Trophoblast cell (in vitro differentiated cells and primary cell): ENCODE data around the gene TNNT1.
"Not testable (repeated sequence)": the region's sequence is repeated elsewhere in the genome, so short reads cannot be mapped to it uniquely, and the experiment has no call there.

Experiments
- DNase-seq, 2 donors: peaks; one replicate each; pipeline ENCODE4 v3.0.0-alpha.2; 2016
- H2AFZ ChIP-seq: 2 replicates; pipeline ENCODE4 v1.6.1; 2013; ENCODE audit warnings: low read length, moderate library complexity, mild to moderate bottlenecking; ENCODE audit not compliant: insufficient read depth, poor library complexity
- H2AK5ac ChIP-seq: 2 replicates; pipeline ENCODE4 v1.6.1; 2013; ENCODE audit warnings: mild to moderate bottlenecking, low read length
- H2BK120ac ChIP-seq: 2 replicates; pipeline ENCODE4 v1.6.1; 2013; ENCODE audit warnings: low read length, mild to moderate bottlenecking, moderate library complexity; ENCODE audit not compliant: insufficient read depth, poor library complexity
- H2BK12ac ChIP-seq: 2 replicates; pipeline ENCODE4 v1.6.1; 2013; ENCODE audit warnings: mild to moderate bottlenecking, low read length, moderate library complexity
- H2BK5ac ChIP-seq: 2 replicates; pipeline ENCODE4 v1.6.1; 2013; ENCODE audit warnings: low read length, low read depth, moderate library complexity, mild to moderate bottlenecking; ENCODE audit not compliant: poor library complexity
- H3K14ac ChIP-seq: 2 replicates; pipeline ENCODE4 v1.6.1; 2013; ENCODE audit warnings: mild to moderate bottlenecking, low read length
- H3K18ac ChIP-seq: 2 replicates; pipeline ENCODE4 v1.6.1; 2013; ENCODE audit warnings: mild to moderate bottlenecking, low read length
- H3K23ac ChIP-seq: 2 replicates; pipeline ENCODE4 v1.6.1; 2013; ENCODE audit warnings: low read length
- H3K27ac ChIP-seq: 2 replicates; pipeline ENCODE4 v1.5.1; 2013; ENCODE audit warnings: low read depth, mild to moderate bottlenecking, inconsistent platforms, low read length, moderate library complexity
- H3K27me3 ChIP-seq: 2 replicates; pipeline ENCODE4 v1.6.1; 2013; ENCODE audit warnings: inconsistent platforms, mild to moderate bottlenecking, low read length, moderate library complexity; ENCODE audit not compliant: insufficient read depth
- H3K36me3 ChIP-seq, 2 experiments: 1 replicate in 1 of 2; 2 replicates in 1 of 2; pipeline ENCODE4 v1.6.1; 2013; ENCODE audit warnings: low read length in 2 of 2, mild to moderate bottlenecking in 2 of 2, moderate library complexity in 1 of 2; ENCODE audit not compliant: insufficient read depth in 2 of 2, control insufficient read depth in 1 of 2
- H3K4ac ChIP-seq: 2 replicates; pipeline ENCODE4 v1.6.1; 2013; ENCODE audit warnings: low read depth, mild to moderate bottlenecking, low read length, moderate library complexity
- H3K4me1 ChIP-seq, 2 experiments: 1 replicate in 1 of 2; 2 replicates in 1 of 2; pipeline ENCODE4 v1.6.1; 2013; ENCODE audit warnings: low read length in 2 of 2, mild to moderate bottlenecking in 2 of 2, moderate library complexity in 1 of 2; ENCODE audit not compliant: insufficient read depth in 2 of 2, control insufficient read depth in 1 of 2
- H3K4me2 ChIP-seq: 2 replicates; pipeline ENCODE4 v1.6.1; 2013; ENCODE audit warnings: inconsistent platforms, mild to moderate bottlenecking, low read length, moderate library complexity
- H3K4me3 ChIP-seq: 2 replicates; pipeline ENCODE4 v1.5.1; 2013; ENCODE audit warnings: mild to moderate bottlenecking, low read depth, low read length, inconsistent platforms
- H3K79me1 ChIP-seq: one replicate; pipeline ENCODE4 v1.6.1; 2013; ENCODE audit warnings: low read length
- H3K79me2 ChIP-seq: 2 replicates; pipeline ENCODE4 v1.6.1; 2013; ENCODE audit warnings: low read length, mild to moderate bottlenecking; ENCODE audit not compliant: control insufficient read depth, insufficient read depth, poor library complexity
- H3K9ac ChIP-seq: 2 replicates; pipeline ENCODE4 v1.6.1; 2013; ENCODE audit warnings: mild to moderate bottlenecking, low read length
- H3K9me3 ChIP-seq: 2 replicates; pipeline ENCODE4 v1.6.1; 2013; ENCODE audit warnings: low read depth, mild to moderate bottlenecking, control low read depth, inconsistent platforms, low read length; ENCODE audit not compliant: insufficient read depth
- H4K12ac ChIP-seq: 2 replicates; pipeline ENCODE4 v1.6.1; 2013; ENCODE audit warnings: low read depth, mild to moderate bottlenecking, low read length, moderate library complexity
- H4K8ac ChIP-seq: 2 replicates; pipeline ENCODE4 v1.6.1; 2013; ENCODE audit warnings: low read depth, mild to moderate bottlenecking, low read length, moderate library complexity
- H4K91ac ChIP-seq: one replicate; pipeline ENCODE4 v1.6.1; 2013; ENCODE audit warnings: low read depth, mild to moderate bottlenecking, low read length, moderate library complexity
- WGBS: extraction: QIAGEN DNeasy Blood & Tissue Kit; methylation state at CpG from one replicate; pipeline ENCODE4 v1.1.7; 2013; ENCODE audit warnings: missing lambda C conversion rate; ENCODE audit not compliant: insufficient read length, insufficient coverage; ENCODE audit errors: extremely low coverage; 5-methylcytosine and 5-hydroxymethylcytosine counted together

The TNNT1 gene

GRCh38 chr19:55172741-55173140 is 23.7 kb upstream of the TNNT1 start:
- Histone ChIP-seq H3K27me3 (peaks cover 19% of the 10 kb centered on the region), H3K4ac (no peak overlapping the region), H3K18ac (no peak overlapping the region), H2AK5ac (no peak overlapping the region), H3K9ac (no peak overlapping the region), H4K8ac (no peak overlapping the region), H3K4me1 (peaks cover 0 to 7% of the 10 kb centered on the region in 2 experiments), H3K9me3 (peaks cover 20% of the 10 kb centered on the region), H3K23ac (no peak overlapping the region), H3K4me3 (no peak overlapping the region), H2BK120ac (no peak overlapping the region), H2BK12ac (no peak overlapping the region), H4K12ac (no peak overlapping the region), H3K27ac (no peak overlapping the region), H3K79me2 (no peaks in the 10 kb centered on the region), H3K79me1 (no peaks in the 10 kb centered on the region), H2BK5ac (no peak overlapping the region), H3K36me3 (no peaks in the 10 kb centered on the region), H3K4me2 (no peak overlapping the region), H4K91ac (no peak overlapping the region), H3K14ac (no peak overlapping the region), H2AFZ (no peak overlapping the region)
- WGBS: no CpG with 5 or more reads among the region's 12 CpGs
- DNase-seq: peak in 1 of 2 donors; percentile 19

- H3K18ac ChIP-seq, H4K12ac ChIP-seq, H3K4me2 ChIP-seq, H3K36me3 ChIP-seq, H3K4ac ChIP-seq, H4K91ac ChIP-seq, H3K79me1 ChIP-seq, H2BK12ac ChIP-seq, H2AFZ ChIP-seq, DNase-seq, H3K9ac ChIP-seq, H2AK5ac ChIP-seq, H3K23ac ChIP-seq, H4K8ac ChIP-seq, H3K79me2 ChIP-seq, H3K27ac ChIP-seq, H3K4me1 ChIP-seq, H3K14ac ChIP-seq, H2BK5ac ChIP-seq, H2BK120ac ChIP-seq, H3K4me3 ChIP-seq: not testable (repeated sequence)
- no CpG with 5 or more reads among the region's 9 CpGs for WGBS
- peaks cover 19% of the 10 kb centered on the region for H3K27me3 ChIP-seq
- peaks cover 20% of the 10 kb centered on the region for H3K9me3 ChIP-seq
These were observed 23.3 kb upstream of the TNNT1 start for GRCh38 chr19:55172318-55172717.

GRCh38 chr19:55171440-55171839 is 22.4 kb upstream of the TNNT1 start:
- no peak overlapping the region for H2BK12ac ChIP-seq
- no peak overlapping the region for H3K18ac ChIP-seq
- H2AK5ac ChIP-seq: no peak overlapping the region
- H3K14ac ChIP-seq: no peak overlapping the region
- no peaks in the 10 kb centered on the region for H3K36me3 ChIP-seq
- H3K4me2 ChIP-seq: no peak overlapping the region
- peaks cover 19% of the 10 kb centered on the region for H3K27me3 ChIP-seq
- H3K79me1 ChIP-seq: no peaks in the 10 kb centered on the region
- H3K9ac ChIP-seq: no peak overlapping the region
- peaks cover 20% of the 10 kb centered on the region for H3K9me3 ChIP-seq
- H2BK120ac ChIP-seq: no peak overlapping the region
- H3K4me3 ChIP-seq: no peak overlapping the region
- H2AFZ ChIP-seq: no peak overlapping the region
- no peak for DNase-seq
- H4K12ac ChIP-seq: no peak overlapping the region
- no CpG with 5 or more reads among the region's 5 CpGs for whole genome bisulfite sequencing
- no peak overlapping the region for H2BK5ac ChIP-seq
- H4K91ac ChIP-seq: no peak overlapping the region
- peaks cover 2 to 7% of the 10 kb centered on the region in 2 experiments for H3K4me1 ChIP-seq
- H3K4ac ChIP-seq: no peak overlapping the region
- no peak overlapping the region for H4K8ac ChIP-seq
- H3K27ac ChIP-seq: no peak overlapping the region
- no peaks in the 10 kb centered on the region for H3K79me2 ChIP-seq
- H3K23ac ChIP-seq: no peak overlapping the region

GRCh38 chr19:55169136-55169535 is 20.1 kb upstream of the TNNT1 start:
- H2BK120ac ChIP-seq: no peak overlapping the region
- no peak overlapping the region for H3K9ac ChIP-seq
- H3K4me2 ChIP-seq: no peak overlapping the region
- no peak for DNase-seq
- no peaks in the 10 kb centered on the region for H3K36me3 ChIP-seq
- no peaks in the 10 kb centered on the region for H3K79me1 ChIP-seq
- H3K79me2 ChIP-seq: no peaks in the 10 kb centered on the region
- peaks cover 18% of the 10 kb centered on the region for H3K27me3 ChIP-seq
- no peak overlapping the region for H3K18ac ChIP-seq
- no peak overlapping the region for H3K23ac ChIP-seq
- no peak overlapping the region for H3K14ac ChIP-seq
- H2BK5ac ChIP-seq: no peak overlapping the region
- H3K4me1 ChIP-seq: peaks cover 3 to 9% of the 10 kb centered on the region in 2 experiments
- H2BK12ac ChIP-seq: no peak overlapping the region
- no peak overlapping the region for H4K12ac ChIP-seq
- H3K4me3 ChIP-seq: no peak overlapping the region
- H2AK5ac ChIP-seq: no peak overlapping the region
- H4K8ac ChIP-seq: no peak overlapping the region
- H3K27ac ChIP-seq: no peak overlapping the region
- WGBS: no CpG with 5 or more reads among the region's 4 CpGs
- H2AFZ ChIP-seq: no peak overlapping the region
- no peak overlapping the region for H4K91ac ChIP-seq
- peaks cover 8% of the 10 kb centered on the region for H3K9me3 ChIP-seq
- no peak overlapping the region for H3K4ac ChIP-seq
